HepG2 (cell line): ENCODE data around the gene TMEM253. TPM values are rescaled to one million over a fixed set of nuclear protein-coding genes. Genes with fewer than 3 reads are reported as not detected.

Source experiments
- CEBPB ChIP-seq: IDR thresholded peaks from 2 replicates; pipeline ENCODE4 v1.6.1; 2011; ENCODE audit warnings: low read depth, low read length, improper control_type of control experiment, borderline replicate concordance
- CHD2 ChIP-seq: IDR thresholded peaks from 2 replicates; pipeline ENCODE4 v1.6.1; 2011; ENCODE audit warnings: low read depth, low read length, improper control_type of control experiment
- DMAP1 ChIP-seq: IDR thresholded peaks from 2 replicates; pipeline ENCODE4 v1.6.1; 2016
- HMGA1 ChIP-seq: sonication (generic); formaldehyde crosslinking; conservative IDR thresholded peaks from 2 replicates; pipeline ENCODE4 v1.4.0; 2020; ENCODE audit warnings: missing genetic modification reagents
- HNRNPUL1 ChIP-seq: fragments of 200-400 bp; formaldehyde crosslinking; IDR thresholded peaks from 2 replicates; pipeline ENCODE4 v1.6.1; 2017; ENCODE audit warnings: low read depth, mild to moderate bottlenecking, low read length, moderate library complexity
- MAZ ChIP-seq, 2 experiments: sonication (generic) in 1 of 2; formaldehyde crosslinking in 1 of 2; IDR thresholded peaks; 2 replicates each; pipeline versions ENCODE4 v1.5.0 to v1.6.1; 2012 to 2020; ENCODE audit warnings: low read depth in 2 of 2, mild to moderate bottlenecking in 2 of 2, borderline replicate concordance in 1 of 2, improper control_type of control experiment in 1 of 2, low read length in 1 of 2, missing genetic modification reagents in 1 of 2, moderate library complexity in 1 of 2
- MYC ChIP-seq: sonication (generic); formaldehyde crosslinking; IDR thresholded peaks from 2 replicates; pipeline ENCODE4 v1.9.0; 2021; ENCODE audit warnings: missing genetic modification reagents, borderline replicate concordance
- NFYC ChIP-seq: IDR thresholded peaks from 2 replicates; pipeline ENCODE4 v1.6.1; 2016; ENCODE audit warnings: missing genetic modification reagents, missing compliant biosample characterization
- NR2F1 ChIP-seq, 2 experiments: fragments of 450-650 bp in 1 of 2; formaldehyde crosslinking in 1 of 2; IDR thresholded peaks; 2 replicates each; pipeline versions ENCODE4 v1.5.0 to v1.6.1; 2016 to 2020; ENCODE audit warnings: mild to moderate bottlenecking in 1 of 2, missing compliant biosample characterization in 1 of 2, missing genetic modification reagents in 1 of 2, moderate library complexity in 1 of 2
- RFXAP ChIP-seq: sonication (generic); formaldehyde crosslinking; IDR thresholded peaks from 2 replicates; pipeline ENCODE4 v1.4.0; 2020; ENCODE audit warnings: missing genetic modification reagents, borderline replicate concordance
- ZBTB37 ChIP-seq: sonication (generic); formaldehyde crosslinking; IDR thresholded peaks from 2 replicates; pipeline ENCODE4 v1.4.0; 2020; ENCODE audit warnings: mild to moderate bottlenecking, missing genetic modification reagents
- ZNF234 ChIP-seq: sonication (generic); formaldehyde crosslinking; conservative IDR thresholded peaks from 2 replicates; pipeline ENCODE4 v1.5.1; 2020; ENCODE audit warnings: mild to moderate bottlenecking, missing genetic modification reagents
- ZNF337 ChIP-seq: sonication (generic); formaldehyde crosslinking; IDR thresholded peaks from 2 replicates; pipeline ENCODE4 v1.5.1; 2020; ENCODE audit warnings: missing genetic modification reagents, low read depth, mild to moderate bottlenecking, borderline replicate concordance
- ZNF512 ChIP-seq: sonication (generic); formaldehyde crosslinking; IDR thresholded peaks from 2 replicates; pipeline ENCODE4 v1.4.0; 2020; ENCODE audit warnings: mild to moderate bottlenecking, missing genetic modification reagents
- ZNF513 ChIP-seq: sonication (generic); formaldehyde crosslinking; conservative IDR thresholded peaks from 2 replicates; pipeline ENCODE4 v1.5.0; 2020; ENCODE audit warnings: missing genetic modification reagents
- ZNF646 ChIP-seq: sonication (generic); formaldehyde crosslinking; IDR thresholded peaks from 2 replicates; pipeline ENCODE4 v1.9.0; 2021; ENCODE audit warnings: mild to moderate bottlenecking, missing genetic modification reagents
- ZNF674 ChIP-seq: sonication (generic); formaldehyde crosslinking; IDR thresholded peaks from 2 replicates; pipeline ENCODE4 v1.5.0; 2020; ENCODE audit warnings: low read depth, mild to moderate bottlenecking, missing genetic modification reagents
- ZNF678 ChIP-seq: sonication (generic); formaldehyde crosslinking; IDR thresholded peaks from 2 replicates; pipeline ENCODE4 v1.4.0; 2020; ENCODE audit warnings: mild to moderate bottlenecking, missing genetic modification reagents
- polyA plus RNA-seq, 8 experiments: library from polyadenylated mRNA; depleted of rRNA in 3 of 8; stranded (reverse) in 7 of 8; unstranded in 1 of 8; fragments of >200 nt; fragmentation: Illumina TruSeq in 4 of 8; extraction: Trizol in 4 of 8; gene quantifications; 2 replicates each; pipeline versions ENCODE4 v1.2.1 to v1.2.3, GENCODE V29; 2011 to 2016; ENCODE audit warnings: low read depth in 4 of 8, missing spikeins in 1 of 8, mixed read lengths in 1 of 8; ENCODE audit not compliant: insufficient read depth in 1 of 8
- total RNA-seq, 5 experiments: library from RNA; depleted of rRNA; stranded (reverse); fragments of >200 nt; fragmentation: Illumina TruSeq; extraction: Trizol; gene quantifications; 2 replicates each; pipeline ENCODE4 v1.2.3, GENCODE V29; 2016; ENCODE audit warnings: low read depth in 1 of 5

TMEM253 gene
- total and polyA plus RNA-seq, 2 of the 13 experiments (the other 11 are each of a cell fraction or from before 2014, with no cell fraction given), result 0.29 to 0.45 TPM

- no peak for TF ChIP-seq ZNF513 (CRISPR knock-in tag)
- TF ChIP-seq CHD2, result 0 out of 2 replicates have a peak, but pooled peaks have one; percentile 8
- TF ChIP-seq ZBTB37, result no peak; the same call in 1 of the 2 replicates
- TF ChIP-seq NR2F1 (CRISPR knock-in tag; IDR thresholded peaks at IDR 0.05), result peak in 1 of 2 experiments; percentile 51; a peak in 1 of 4 replicates
- no peak for TF ChIP-seq NFYC (CRISPR knock-in tag)
- no peak for TF ChIP-seq DMAP1 (CRISPR knock-in tag)
- no peak for TF ChIP-seq CEBPB
- no peak; the same call in 1 of the 2 replicates for TF ChIP-seq ZNF337 (CRISPR knock-in tag)
- TF ChIP-seq HMGA1, result no peak
- no peak for TF ChIP-seq ZNF674 (CRISPR knock-in tag)
- TF ChIP-seq HNRNPUL1, result no peak
- TF ChIP-seq MAZ (IDR thresholded peaks at IDR 0.05; ENCODE audit: borderline replicate concordance, low read depth, low read length), result no peak
- TF ChIP-seq MAZ (CRISPR knock-in tag; IDR thresholded peaks at IDR 0.05; ENCODE audit: low read depth), result no peak
- TF ChIP-seq ZNF234, result peak; percentile 95
- no peak for TF ChIP-seq ZNF512 (CRISPR knock-in tag)
- TF ChIP-seq ZNF678, result 0 out of 2 replicates have a peak, but pooled peaks have one; percentile 65
- TF ChIP-seq MYC (CRISPR knock-in tag), result no peak; the same call in 1 of the 2 replicates
- TF ChIP-seq ZNF646 (CRISPR knock-in tag), result no peak
- no peak for TF ChIP-seq RFXAP (CRISPR knock-in tag)
Measured at GRCh38 chr14:21070610-21071224, 30.1 kb upstream of the TMEM253 start (continued).
